Stimulated activated CD4-positive, alpha-beta T cell treated with anti-CD3 and anti-CD28 coated beads, Interleukin-1b, Interleukin-23, amount 100 ng/mL, for 4 hours (primary cell): ENCODE data around the gene PSMB1.

ENCODE experiments used
- DNase-seq, 2 donors: peaks; one replicate each; pipeline ENCODE4 v3.0.0-alpha.2; 2020; ENCODE audit warnings: low read depth in 2 of 2

PSMB1 gene

DNA sequence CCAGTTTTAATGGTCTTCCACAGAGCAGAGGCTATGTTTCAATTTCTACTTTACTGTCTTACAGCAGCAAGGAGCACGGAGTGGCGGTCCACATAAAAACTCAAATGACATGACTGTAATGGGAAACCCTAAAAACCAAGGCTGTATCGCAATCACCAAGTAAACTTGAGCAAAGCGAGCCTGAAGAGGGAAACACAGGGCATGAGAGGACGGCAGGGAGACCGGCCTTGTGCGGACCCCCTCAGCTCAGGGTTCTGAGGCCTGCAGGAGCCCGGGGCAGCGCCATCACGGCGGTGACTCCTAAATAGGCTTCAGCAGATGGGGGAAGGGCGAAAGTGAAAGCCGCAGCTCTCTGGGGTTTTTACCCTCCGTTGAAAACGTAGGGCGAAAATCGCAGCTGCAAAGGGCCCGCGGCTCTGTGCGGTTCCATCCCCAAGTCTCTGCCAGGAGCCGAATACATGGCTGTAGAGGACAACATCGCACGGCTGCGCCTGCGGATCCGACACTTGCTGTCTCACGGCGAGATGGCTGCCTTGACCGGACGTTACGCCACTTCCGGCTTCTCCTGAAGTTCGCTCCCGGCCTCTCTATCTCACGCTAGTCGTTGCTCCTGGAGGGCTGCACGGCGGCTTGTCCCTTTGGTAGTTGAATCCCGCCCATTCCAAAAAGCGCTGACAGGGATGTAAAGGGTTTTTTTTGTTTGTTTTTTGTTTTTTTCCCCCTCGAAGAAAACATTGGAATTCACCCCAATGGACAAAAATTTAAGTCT lies at the start of gene PSMB1:
TSS of gene PSMB1 (minus strand) at position 543 of the 769 bp plus-strand sequence. CDS start at position 478, 65 bp downstream.
- peak; percentile 57 to 72 for DNase-seq

DNA sequence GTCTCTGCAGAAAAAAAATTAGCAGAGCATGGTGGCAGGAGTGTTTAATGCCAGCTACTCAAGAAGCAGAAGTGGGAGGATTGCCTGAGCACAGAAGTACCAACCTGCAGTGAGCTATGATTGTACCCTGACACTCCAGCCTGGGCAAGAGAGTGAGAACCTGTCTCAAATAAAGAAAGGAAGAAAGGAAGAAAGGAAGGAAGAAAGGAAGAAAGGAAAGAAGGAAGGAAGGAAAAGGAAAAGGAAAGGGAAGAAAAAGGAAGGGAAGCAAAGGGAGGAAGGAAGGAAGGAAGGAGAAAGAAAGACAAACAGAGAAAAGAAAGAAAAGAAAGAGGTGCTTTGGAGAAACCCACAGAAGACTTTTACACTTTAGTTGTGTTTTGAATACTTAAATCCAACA lies 44.2 kb upstream of the PSMB1 start:
- no peak for DNase-seq

DNA sequence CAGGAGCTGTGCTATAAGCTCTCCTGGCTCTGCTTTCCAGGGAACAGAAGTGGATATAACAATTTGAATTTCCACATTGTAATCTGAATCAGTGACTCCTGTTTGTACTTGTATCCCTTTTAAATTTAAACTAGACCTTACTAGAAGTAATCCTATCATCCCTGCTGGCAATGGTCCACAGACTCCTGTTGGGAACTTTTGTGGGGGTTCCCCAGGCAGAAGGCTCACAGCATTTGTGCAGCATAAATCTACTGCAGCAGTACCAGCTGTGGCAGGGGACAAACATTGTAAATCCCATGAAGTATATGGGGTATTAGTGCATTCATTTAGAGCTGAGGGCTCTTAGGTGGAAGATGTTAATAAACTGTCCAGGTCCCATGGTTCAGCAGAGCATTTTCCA lies 43.3 kb upstream of the PSMB1 start:
- DNase-seq, result no peak

DNA sequence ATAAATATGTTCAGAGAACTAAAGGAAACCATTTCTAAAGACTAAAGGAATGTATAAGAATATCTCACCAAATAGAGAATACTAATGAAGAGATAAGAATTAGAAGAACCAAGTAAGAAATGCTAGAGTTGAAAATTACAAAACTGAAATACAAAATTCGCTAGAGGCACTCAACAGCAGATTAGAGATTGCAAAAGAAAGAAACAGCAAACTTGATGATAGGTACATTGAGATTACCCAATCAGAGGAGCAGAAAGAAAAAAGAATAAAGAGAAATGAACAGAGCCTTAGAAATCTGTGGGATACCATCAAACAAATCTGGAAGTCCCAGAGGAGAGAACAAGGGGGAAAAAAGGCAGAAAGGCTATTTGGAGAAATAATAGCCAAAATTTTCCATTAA lies 37.6 kb upstream of the PSMB1 start:
- DNase-seq, result no peak

DNA sequence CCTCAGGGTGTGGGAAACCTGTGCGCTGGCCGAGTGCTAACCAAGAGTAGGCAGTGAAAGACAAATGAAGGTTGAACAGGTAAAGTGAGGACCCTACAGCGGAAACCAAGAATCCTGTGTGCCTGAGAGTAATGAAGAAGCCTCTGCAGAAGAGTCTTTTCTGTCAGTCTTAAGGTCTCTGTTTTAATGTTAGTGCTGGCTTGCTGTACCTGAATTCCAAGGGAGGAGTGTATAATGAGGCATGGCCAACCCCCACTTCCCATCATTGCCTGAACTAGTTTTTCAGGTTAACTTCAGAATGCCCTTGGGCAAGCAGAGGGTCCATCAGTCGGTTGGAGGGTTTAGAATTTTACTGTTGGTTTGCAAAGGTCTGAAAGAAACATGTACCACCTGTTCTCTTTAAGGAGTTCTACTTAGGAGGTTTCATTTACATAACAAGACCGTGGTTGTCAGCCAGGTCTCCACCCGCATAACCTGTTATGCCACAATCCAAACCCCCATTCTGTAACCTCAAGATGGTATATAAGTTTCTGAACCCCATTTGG lies 31.9 kb upstream of the PSMB1 start:
- DNase-seq, result no peak

DNA sequence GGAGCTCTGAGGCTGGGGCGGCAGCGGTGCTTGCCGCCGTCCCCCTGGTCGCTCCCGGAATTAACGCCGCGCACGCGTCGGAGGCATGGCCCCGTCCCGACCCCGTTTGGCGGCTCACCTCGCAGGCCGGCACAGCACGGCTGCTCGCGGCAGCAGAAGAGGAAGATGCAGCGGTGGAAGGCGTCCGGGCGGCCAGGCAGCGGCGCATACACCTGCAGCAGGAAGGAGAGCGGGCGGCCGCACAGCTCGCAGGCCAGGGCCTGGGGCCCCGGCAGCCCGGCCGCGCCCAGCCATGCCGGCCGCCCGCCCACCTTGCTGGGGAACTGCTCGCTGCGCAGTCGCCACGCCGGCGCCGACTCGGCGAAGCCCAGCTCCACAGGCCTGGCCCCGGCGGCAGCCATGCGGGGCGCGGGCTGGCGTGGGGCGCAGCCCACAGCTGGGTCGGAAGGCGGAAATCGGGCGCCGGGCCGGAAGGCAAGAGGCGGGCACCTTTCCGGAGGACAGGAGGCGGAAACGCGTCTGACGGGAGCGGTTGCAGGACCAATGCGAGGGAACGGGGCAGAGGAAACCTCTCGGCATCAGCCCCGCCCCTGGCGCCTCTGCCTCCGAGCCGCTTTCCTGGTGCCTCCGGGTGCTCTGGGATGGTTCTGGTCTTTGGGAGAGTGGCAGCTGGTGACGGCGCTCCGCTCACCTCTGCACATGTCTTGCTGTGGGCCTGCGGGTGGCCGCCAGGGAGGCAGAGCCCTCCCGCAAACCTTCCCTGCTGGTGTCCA lies 31.3 kb upstream of the PSMB1 start, which contains the start of gene PDCD2:
TSS of gene PDCD2 (minus strand) at position 457 of the 773 bp plus-strand sequence. CDS start at position 401, 56 bp downstream.
- DNase-seq, result peak; percentile 86 to 88

DNA sequence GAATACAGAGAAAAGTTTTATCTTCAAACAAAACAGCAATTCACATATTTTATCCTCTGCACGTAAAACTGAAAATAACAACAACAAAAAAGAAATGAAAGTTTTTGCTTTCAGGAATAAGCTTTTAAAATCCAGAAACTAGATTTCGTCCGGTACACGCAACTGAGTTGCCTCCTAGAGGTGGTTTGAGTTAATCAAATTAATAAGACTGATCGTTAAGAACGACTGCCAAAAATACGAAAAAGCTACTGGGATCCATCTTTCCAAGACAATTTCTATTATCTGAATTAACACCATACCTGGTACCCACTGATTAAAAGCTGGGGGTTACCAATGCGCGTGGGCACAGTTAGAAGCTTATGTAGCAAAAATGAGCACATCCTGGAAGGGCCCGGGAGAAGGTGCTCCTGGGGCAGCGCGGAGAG lies 30.7 kb upstream of the PSMB1 start:
- DNase-seq, result no peak

DNA sequence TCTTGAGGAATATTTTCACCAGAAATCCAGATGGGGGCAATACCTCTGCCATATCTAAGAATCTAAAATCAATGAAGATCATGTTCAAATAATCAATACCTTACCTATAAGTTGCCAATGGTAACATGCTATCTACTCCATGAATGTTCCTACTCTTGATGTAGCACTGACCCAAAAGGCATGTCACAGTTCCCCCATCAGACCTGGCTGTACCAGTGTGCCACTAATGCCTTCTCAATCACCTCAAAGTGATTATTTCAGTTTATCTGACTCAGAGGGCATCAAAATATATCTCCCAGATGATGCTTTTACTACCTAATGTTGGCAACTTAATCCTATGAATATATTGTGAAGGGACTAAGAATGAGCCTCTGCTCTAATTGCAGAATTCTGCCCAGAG lies 25.8 kb upstream of the PSMB1 start:
- DNase-seq, result no peak

DNA sequence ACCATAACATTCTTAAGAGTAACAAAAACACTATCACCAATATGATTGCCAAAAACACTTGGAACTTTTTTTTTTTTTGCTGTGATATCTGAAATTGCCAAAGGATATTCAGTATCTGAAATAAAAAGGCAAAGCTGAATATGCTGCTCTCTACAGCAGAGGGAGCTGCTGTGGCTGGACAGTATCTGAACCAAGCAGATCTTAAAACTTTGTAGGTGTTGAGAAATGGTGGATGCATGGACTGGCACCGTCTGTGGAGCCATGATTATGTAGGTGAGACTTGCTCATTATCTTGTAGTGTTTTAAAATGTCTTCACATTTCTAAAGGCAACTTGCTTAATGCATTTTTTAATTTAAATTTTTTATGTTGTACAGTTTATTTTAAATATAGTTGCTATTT lies 22.1 kb upstream of the PSMB1 start:
- DNase-seq, result no peak

DNA sequence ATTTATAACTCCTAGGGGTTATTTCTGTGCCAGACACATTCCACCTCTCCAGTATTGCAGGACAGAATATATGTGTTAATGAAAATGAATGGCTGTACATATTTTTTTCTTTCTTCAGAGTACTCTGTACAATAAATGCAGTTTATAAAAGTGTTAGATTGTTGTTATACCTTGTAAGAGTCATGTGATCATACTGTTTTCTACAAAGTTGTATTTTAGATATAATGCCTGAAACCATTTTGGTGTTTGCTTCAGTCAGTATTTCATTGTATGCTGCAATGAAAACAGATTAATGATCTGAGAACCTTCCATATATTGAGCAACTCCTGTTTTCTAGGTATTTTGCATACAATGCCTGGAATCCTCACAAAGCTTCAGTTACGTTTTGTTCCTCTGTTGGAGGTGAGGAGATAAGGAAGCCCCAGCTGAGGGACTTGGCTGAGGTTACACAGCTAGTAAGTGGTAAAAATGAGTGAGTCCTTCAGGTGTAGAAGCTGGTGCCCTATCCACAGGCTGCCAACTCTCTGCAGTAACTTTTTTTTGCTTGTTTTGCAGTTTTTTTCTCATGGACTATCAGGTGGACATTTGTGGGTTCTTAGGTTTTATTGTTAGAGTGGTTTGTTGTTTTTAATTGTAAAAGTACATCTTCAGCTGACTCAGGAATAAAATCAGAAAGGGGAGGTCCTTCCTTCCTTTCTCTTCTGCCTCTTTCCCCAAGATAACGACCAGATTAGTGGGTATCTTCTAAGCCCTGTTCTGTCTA lies 19.8 kb upstream of the PSMB1 start:
- no peak for DNase-seq

DNA sequence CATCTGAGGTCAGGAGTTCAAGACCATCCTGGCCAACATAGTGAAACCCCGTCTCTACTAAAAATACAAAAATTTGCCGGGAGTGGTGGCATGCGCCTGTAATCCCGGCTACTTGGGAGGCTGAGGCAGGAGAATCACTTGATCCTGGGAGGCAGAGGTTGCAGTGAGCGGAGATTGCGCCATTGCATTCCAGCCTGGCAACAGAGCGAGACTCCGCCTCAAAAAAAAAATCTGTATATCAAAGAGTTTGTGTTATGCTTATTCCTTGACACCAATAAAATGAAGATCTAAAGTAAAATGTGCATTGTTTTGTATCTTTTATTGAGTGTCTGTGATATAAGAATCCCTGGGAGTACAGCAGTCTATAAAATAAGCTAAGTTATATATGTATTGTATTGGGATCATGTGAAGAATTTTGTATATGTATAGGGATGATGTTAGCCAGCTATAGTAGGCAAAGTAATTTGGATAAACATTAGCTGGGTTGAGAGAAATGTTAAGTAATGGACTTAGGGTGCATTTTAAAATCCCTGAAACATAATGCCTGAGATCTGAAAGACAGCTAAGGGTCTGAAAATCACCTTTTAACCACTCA lies 11.9 kb upstream of the PSMB1 start:
- no peak for DNase-seq

DNA sequence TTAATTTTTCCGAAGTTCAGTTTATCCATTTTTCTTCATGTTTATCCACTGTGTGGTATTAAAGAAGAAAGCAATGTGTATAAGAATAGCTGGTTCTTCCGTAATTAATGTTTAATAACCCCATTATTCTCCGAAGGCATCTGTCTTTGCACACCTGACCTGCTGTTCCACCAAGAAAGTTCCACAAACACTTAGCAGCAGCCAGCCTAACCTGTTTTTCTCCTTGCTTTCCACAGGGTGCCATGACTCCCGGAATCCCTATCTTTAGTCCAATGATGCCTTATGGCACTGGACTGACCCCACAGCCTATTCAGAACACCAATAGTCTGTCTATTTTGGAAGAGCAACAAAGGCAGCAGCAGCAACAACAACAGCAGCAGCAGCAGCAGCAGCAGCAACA lies 8.4 kb upstream of the PSMB1 start:
- DNase-seq, result no peak

DNA sequence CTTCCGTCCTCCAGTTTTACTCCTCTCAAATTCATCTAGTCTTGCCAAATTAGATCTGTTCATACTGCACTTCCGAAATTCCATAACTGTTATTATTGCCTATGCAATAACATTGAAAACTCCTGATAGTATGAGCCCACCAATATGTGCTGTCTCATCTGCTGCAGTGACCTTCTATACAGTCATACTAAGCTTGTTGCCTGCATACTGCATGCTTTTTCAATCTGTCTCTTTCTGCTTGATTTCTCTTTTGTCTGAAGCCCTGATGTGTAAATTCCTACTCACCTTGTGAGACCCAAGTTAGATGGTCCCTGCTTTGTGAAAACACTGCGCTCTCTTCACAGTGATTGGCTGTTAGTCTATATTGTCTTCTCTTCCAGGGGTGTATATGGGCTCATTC lies 2.2 kb upstream of the PSMB1 start:
- DNase-seq, result no peak

DNA sequence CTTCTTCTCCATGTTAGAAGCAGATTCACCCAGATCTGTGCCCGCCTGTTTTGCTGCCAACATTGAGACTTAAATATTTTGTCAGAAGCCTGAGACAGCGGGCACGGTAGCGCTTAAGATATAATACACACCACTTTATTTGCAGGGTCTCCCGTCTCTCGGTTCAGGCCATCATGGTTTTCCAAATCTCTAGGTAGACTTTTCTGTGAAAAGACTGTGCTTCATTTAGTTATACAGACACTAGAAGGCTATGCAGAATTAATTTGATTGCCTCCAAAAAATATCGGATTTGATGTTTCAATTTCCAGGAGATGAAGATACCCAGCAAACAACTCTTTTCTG lies 1.7 kb upstream of the PSMB1 start:
- no peak for DNase-seq

DNA sequence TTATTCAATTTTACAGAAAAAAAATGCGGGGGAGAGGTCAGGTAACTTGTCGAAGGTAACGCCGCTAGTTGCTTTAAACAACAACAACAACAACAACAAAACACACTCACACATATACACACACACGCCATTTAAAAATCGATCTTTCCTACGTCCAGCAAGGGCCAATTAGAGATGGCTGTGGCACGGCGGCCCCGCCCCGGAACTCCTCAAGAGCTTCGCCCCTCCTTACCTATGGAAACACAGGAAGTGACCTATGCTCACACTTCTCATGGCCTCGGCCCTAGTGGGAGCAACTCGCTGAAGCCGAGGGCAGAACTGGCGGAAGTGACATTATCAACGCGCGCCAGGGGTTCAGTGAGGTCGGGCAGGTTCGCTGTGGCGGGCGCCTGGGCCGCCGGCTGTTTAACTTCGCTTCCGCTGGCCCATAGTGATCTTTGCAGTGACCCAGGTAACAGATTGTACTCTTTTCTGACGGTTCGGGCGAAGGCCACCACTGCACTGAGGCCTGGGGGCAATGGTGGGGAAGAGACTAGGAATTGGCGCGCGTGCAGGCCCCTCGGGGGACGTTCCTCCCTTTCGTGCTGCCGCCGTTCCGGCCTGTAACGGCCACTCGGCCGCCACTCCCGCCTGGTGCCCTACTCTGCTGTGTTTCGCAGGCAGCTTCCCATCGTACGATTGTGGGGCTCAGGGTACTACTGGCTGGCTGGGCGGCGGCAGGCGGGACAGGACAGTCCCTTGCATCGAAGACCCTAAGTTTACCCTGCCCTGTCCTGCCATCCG lies 1.1 kb upstream of the PSMB1 start, which contains the start of gene TBP:
TSS of gene TBP (plus strand) at position 357 of the 783 bp plus-strand sequence. CDS start 2,661 bp downstream, outside the sequence.
- peak; percentile 89 to 91 for DNase-seq

DNA sequence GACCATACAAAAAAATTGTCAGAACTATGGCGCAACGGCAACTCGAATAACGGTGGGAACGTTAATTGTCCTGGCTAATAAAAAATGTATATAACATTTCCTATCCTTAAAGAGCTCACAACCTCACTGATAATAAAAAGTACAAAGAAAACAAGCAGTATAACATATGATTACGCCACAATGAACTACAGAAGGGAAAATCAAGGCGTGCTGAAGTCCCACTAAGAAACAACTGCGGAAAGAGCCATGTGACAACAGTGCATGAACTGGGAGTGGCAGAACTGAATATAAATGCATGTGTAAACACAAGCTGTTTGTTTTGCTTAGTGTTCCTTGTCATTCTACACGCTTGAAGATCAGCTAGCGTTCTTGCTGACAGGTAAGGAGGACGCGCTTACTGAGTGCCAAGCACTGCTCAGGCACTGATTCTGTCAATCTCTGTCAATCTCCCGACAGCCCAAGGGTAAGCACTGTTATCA lies 466 bp upstream of the PSMB1 start:
- DNase-seq, result no peak

DNA sequence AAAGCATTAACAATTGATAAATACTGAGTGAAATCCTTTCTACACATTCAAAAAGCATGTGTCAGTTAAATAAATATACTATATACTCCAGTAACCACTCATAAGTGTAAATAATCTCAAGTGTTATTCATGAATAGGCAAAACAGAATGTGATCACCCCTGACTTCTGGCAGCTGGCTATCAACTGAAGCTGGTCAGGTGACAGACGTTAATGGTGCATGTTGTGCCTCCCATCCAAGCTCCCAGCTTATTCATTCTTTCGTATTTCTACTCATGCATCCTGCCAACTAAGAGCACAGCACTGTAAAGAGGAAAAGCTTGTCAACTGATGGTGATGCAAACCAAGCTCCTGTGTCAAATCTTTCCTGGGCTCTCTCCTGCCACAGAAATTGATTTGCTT lies 7.7 kb downstream of the PSMB1 start:
- DNase-seq, result no peak

DNA sequence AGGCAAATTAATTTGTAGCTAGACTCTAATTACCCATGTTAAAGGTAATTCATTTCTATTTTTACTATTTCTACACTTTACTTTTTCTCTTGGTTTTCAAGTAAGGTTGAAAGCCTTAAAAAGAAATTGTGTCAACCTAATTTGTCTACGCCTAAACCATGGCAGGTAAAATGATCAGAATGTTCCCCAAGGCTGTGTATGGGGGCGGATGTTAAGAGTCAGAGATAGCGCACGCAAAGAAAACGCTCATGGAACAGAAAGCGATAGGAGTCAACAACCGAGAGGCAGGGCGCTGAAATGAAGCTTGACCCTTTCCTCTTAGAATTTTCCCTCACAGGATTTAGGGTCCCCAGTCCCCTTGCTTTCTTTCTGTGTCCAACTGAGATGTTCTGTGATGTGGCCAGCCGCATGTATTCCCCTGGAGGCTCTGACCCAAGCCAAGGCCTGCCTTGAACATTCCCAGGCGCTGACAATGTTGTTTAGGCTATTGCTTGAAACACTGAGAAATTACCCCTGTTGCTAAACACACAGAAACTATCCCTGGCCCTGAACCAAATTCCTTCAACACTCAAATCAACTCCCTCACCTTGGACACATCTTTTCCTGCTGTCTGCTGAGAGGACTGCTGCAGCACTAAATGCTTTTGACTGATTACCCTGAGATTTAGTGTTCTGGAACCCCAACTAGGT lies 10.9 kb downstream of the PSMB1 start:
- no peak for DNase-seq

DNA sequence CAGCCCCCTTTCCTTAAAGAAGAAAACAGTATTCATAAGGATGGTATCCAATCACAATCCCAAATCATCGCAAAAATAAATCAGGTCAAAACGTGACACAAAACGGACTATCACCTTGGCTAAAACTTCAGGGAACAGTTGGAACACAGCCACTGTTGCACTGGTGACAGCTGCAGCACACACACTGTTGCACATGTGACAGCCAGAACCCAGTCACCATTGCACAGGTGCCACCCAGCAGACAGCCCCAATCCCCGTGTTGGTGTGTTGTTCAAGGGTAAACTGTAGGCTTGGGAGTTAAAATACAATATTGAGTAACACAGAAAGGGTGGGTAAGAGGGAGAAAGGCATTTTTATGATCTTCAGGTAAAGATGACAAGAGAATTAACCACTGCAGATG lies 15.8 kb downstream of the PSMB1 start:
- no peak for DNase-seq

DNA sequence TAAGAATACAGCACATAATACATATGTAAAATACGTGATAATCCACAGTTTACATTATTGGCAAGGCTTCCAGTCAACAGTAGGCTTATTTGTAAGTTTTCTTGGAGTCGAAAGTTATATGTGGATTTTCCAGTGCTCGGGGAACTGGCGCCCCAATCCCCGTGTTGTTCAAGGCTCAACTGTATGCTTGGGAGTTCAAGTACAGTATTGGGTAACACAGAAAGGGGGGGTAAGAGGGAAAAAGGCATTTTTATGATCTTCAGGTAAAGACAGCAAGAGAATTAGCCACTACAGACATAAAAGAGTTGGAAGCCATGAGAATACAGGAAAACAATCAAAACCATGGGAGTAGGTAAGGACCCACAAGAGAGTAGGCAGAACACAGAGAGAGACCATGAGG lies 16.4 kb downstream of the PSMB1 start:
- no peak for DNase-seq
